ENCODE results near the gene CNST. TPM values are rescaled to one million over a fixed set of nuclear protein-coding genes. Genes with fewer than 3 reads are reported as not detected.

The CNST gene
- total RNA-seq, 1 donor from 2014 or later = 25.6 TPM

DNA sequence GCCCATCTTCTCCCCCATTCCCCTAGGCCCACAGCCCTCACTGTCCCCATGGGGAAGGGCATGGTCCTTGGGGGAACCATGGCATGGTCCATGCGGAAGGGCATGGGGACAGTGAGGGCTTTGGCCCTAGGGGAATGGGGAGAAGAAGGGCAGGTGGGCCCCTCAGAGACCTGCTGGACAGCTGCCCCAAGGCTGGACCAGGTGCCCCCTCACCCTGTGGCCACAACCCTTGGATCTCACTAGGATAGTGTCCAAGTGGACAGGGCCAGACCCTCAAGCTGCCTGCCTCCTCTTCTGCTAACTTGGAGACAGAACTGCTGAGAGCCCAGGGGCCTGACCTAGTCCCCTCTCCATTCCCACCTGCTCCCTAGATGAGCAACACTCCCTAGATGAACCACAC is 46.7 kb upstream of the CNST start:
- Histone ChIP-seq H3K27ac (no peak overlapping the region), H3K9ac (no peak overlapping the region), H3K4me2 (no peak overlapping the region), H3K9me3 (ENCODE audit: low read depth) (no peaks in the 10 kb centered on the region), H3K4me1 (no peaks in the 10 kb centered on the region), H3K27me3 (no peaks in the 10 kb centered on the region), H4K20me1 (ENCODE audit: low read depth) (no peaks in the 10 kb centered on the region), H2AFZ (replicated peaks) (no peak overlapping the region), H3K79me2 (ENCODE audit: low read depth) (no peaks in the 10 kb centered on the region), H3K4me3 (no peak overlapping the region), H3K36me3 (no peaks in the 10 kb centered on the region), H3F3A (ENCODE audit: low read depth) (no peaks in the 10 kb centered on the region)
- Mint-ChIP-seq H3K9me3 (peaks cover 30% of the 10 kb centered on the region), H3K27me3 (ENCODE audit: insufficient read depth, low read depth) (peaks cover 5% of the 10 kb centered on the region), H3K36me3 (no peaks in the 10 kb centered on the region), H3K4me3 (no peak overlapping the region), H3K4me1 (no peaks in the 10 kb centered on the region), H3K27ac (no peak overlapping the region)
- DNase-seq (ENCODE audit: low spot score) = no peak
- no peak for TF ChIP-seq EZH2 (IDR thresholded peaks at IDR 0.05)
- no peak for TF ChIP-seq CTCF (IDR thresholded peaks at IDR 0.05)
- no peak for TF ChIP-seq EZH2phosphoT487 (IDR thresholded peaks at IDR 0.05)

GRCh38 chr1:246526380-246526779 is 39.9 kb upstream of the CNST start:
- TF ChIP-seq EZH2 (IDR thresholded peaks at IDR 0.05) (no peak), EZH2phosphoT487 (IDR thresholded peaks at IDR 0.05) (no peak), CTCF (IDR thresholded peaks at IDR 0.05) (no peak)
- no peaks in the 10 kb centered on the region for H3K36me3 ChIP-seq
- no peak overlapping the region for H3K4me3 ChIP-seq
- no peak overlapping the region for H3K27ac ChIP-seq
- peaks cover 10% of the 10 kb centered on the region for H3K27me3 Mint-ChIP-seq (ENCODE audit: insufficient read depth, low read depth)
- no peaks in the 10 kb centered on the region for H4K20me1 ChIP-seq (ENCODE audit: low read depth)
- no peak overlapping the region for H2AFZ ChIP-seq (replicated peaks)
- peaks cover 24% of the 10 kb centered on the region for H3K9me3 Mint-ChIP-seq
- no peaks in the 10 kb centered on the region for H3K4me1 Mint-ChIP-seq
- H3K4me1 ChIP-seq = no peaks in the 10 kb centered on the region
- no peaks in the 10 kb centered on the region for H3K36me3 Mint-ChIP-seq
- DNase-seq (ENCODE audit: low spot score) = no peak
- no peaks in the 10 kb centered on the region for H3K79me2 ChIP-seq (ENCODE audit: low read depth)
- H3K9ac ChIP-seq = no peak overlapping the region
- no peaks in the 10 kb centered on the region for H3K27me3 ChIP-seq
- no peak overlapping the region for H3K27ac Mint-ChIP-seq
- H3K4me3 Mint-ChIP-seq = no peak overlapping the region
- no peak overlapping the region for H3K4me2 ChIP-seq
- no peaks in the 10 kb centered on the region for H3K9me3 ChIP-seq (ENCODE audit: low read depth)
- no peaks in the 10 kb centered on the region for H3F3A ChIP-seq (ENCODE audit: low read depth)

DNA sequence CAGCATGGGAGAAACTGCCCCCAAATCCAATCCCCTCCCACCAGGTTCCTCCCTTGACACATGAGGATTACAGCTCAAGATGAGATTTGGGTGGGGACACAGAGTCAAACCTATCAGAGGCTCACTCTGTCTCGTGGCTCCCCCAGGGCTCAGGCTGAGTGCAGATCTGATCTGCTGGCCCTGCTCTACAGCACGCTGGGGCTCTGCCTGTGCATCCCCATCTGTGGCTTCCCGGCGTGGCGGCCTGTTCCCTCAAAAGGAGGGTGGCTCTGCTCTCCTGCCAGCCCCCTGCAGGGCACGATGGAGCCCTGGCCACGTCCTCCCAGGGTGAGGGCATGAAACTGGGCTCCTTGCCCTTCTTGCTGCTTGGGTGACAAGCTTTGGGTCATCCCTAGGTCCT is 39.3 kb upstream of the CNST start:
- H3K27me3 Mint-ChIP-seq (ENCODE audit: insufficient read depth, low read depth) = peaks cover 11% of the 10 kb centered on the region
- H3K79me2 ChIP-seq (ENCODE audit: low read depth) = no peaks in the 10 kb centered on the region
- H3K36me3 Mint-ChIP-seq = no peaks in the 10 kb centered on the region
- H3K36me3 ChIP-seq = no peaks in the 10 kb centered on the region
- no peak overlapping the region for H3K27ac Mint-ChIP-seq
- no peaks in the 10 kb centered on the region for H3F3A ChIP-seq (ENCODE audit: low read depth)
- no peak overlapping the region for H3K4me2 ChIP-seq
- no peaks in the 10 kb centered on the region for H4K20me1 ChIP-seq (ENCODE audit: low read depth)
- no peak overlapping the region for H3K27ac ChIP-seq
- peaks cover 24% of the 10 kb centered on the region for H3K9me3 Mint-ChIP-seq
- no peak for TF ChIP-seq EZH2phosphoT487 (IDR thresholded peaks at IDR 0.05)
- no peak for TF ChIP-seq CTCF (IDR thresholded peaks at IDR 0.05)
- no peak for TF ChIP-seq EZH2 (IDR thresholded peaks at IDR 0.05)
- H3K4me3 Mint-ChIP-seq = no peak overlapping the region
- H3K4me1 Mint-ChIP-seq = no peaks in the 10 kb centered on the region
- no peak overlapping the region for H3K4me3 ChIP-seq
- no peaks in the 10 kb centered on the region for H3K4me1 ChIP-seq
- no peak for DNase-seq (ENCODE audit: low spot score)
- H2AFZ ChIP-seq (replicated peaks) = no peak overlapping the region
- H3K9ac ChIP-seq = no peak overlapping the region
- H3K9me3 ChIP-seq (ENCODE audit: low read depth) = no peaks in the 10 kb centered on the region
- H3K27me3 ChIP-seq = no peaks in the 10 kb centered on the region

Measured in neural progenitor cell (in vitro differentiated cells).